ENCODE results near the gene SULT1C4.

DNA sequence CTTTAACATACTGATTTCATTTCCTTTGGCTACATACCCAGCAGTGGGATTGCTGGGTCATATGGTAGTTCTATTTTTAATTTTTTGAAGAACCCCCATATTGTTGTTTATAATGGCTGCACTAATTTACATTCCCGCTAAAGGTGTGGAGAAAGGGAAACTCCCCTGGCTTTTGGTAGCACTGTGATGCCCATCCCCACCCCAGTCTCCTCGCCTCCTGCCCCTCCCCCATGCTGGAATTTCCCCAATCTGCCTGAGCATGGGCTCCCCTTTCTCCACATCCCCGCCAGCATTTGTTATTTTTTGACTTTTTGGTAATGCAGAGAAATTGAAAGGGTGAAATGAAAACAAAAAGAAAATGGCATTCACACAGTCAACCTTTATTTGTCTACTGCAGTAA, 30.0 kb upstream of the SULT1C4 start:
- TF ChIP-seq, protein P1, sequence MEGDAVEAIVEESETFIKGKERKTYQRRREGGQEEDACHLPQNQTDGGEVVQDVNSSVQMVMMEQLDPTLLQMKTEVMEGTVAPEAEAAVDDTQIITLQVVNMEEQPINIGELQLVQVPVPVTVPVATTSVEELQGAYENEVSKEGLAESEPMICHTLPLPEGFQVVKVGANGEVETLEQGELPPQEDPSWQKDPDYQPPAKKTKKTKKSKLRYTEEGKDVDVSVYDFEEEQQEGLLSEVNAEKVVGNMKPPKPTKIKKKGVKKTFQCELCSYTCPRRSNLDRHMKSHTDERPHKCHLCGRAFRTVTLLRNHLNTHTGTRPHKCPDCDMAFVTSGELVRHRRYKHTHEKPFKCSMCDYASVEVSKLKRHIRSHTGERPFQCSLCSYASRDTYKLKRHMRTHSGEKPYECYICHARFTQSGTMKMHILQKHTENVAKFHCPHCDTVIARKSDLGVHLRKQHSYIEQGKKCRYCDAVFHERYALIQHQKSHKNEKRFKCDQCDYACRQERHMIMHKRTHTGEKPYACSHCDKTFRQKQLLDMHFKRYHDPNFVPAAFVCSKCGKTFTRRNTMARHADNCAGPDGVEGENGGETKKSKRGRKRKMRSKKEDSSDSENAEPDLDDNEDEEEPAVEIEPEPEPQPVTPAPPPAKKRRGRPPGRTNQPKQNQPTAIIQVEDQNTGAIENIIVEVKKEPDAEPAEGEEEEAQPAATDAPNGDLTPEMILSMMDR (IDR thresholded peaks at IDR 0.05), result no peak
- TF ChIP-seq POLR2A (IDR thresholded peaks at IDR 0.05), result no peak

Measured in thyroid gland (tissue), 4 donors.